Measurements from ENCODE around the gene GNAT1.

The GNAT1 gene

GRCh38 chr3:50182533-50183099 lies 8.8 kb upstream of the GNAT1 start:
- no peak for FAIRE-seq

DNA sequence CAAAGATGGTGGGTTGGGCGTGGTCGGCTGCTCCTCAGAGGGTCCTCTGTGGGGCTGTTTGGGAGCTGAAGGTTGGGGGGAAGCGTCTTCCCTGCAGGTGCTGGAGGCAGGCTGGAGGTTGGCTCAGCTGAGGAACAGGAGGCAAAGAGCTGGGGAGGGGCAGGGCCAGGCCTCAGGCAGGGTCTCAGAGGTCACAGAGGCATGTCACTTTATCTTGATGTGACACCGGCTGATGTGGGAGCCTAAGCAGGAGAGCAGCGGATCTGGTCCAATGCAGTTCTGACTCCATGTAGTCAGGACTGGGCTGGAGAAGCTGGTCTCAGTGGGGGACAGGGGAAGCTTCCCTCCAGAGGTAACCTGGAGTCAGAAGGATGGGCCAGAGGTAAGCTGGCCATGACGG lies 7.7 kb upstream of the GNAT1 start:
- no peak for FAIRE-seq

DNA sequence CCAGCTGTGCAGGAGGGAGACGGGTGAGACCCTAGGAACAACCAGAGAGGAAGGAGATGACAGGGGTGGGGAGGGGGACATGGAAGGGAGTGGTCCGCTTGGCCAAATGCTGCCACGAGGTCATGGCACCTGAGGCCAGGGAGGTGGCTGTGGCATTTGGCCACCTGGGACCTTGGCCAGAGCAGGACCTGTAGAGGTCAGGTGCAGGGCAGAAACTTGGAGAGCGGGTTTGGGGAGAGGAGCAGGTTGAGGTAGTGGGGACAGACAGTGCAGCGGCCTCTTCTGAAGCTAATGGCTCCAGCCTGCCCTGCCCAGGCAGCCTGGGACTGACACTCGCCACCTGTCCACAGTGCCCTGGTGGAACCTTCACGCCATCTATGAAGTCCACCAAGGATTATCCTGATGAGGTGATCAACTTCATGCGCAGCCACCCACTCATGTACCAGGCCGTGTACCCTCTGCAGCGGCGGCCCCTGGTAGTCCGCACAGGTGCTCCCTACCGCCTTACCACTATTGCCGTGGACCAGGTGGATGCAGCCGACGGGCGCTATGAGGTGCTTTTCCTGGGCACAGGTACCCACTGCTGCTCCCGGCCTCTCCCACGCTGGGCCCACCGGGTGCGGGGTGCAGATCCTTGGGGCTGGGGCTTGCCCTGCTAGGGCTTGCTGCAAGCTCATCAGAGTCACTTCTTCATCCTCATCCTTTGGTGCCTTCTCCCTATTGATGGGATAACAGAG lies 7.0 kb upstream of the GNAT1 start:
- no peak for FAIRE-seq

DNA sequence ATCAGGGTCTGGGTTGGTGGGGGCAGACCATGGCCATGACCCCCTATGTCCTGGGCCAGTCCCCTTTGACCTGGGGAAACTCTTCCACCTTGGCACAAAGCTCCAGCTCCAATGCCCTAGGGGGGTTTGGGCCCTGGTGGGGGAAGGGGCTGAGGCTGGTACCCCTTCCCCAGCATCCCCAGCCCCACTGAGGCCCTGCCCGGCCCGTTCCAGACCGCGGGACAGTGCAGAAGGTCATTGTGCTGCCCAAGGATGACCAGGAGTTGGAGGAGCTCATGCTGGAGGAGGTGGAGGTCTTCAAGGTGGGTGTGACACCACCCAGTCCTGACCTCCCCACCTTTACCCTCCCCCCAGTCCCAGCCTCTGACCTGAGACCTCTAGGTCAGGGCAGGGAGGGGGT lies 6.2 kb upstream of the GNAT1 start:
- no peak for FAIRE-seq

- FAIRE-seq, result no peak
Measured at GRCh38 chr3:50186096-50186495, 5.3 kb upstream of the GNAT1 start.

DNA sequence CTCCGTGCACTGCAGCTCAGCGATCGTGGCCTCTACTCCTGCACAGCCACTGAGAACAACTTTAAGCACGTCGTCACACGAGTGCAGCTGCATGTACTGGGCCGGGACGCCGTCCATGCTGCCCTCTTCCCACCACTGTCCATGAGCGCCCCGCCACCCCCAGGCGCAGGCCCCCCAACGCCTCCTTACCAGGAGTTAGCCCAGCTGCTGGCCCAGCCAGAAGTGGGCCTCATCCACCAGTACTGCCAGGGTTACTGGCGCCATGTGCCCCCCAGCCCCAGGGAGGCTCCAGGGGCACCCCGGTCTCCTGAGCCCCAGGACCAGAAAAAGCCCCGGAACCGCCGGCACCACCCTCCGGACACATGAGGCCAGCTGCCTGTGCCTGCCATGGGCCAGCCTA lies 3.7 kb upstream of the GNAT1 start:
- FAIRE-seq, result no peak

GRCh38 chr3:50189274-50189673 lies 2.1 kb upstream of the GNAT1 start:
- FAIRE-seq, result no peak

DNA sequence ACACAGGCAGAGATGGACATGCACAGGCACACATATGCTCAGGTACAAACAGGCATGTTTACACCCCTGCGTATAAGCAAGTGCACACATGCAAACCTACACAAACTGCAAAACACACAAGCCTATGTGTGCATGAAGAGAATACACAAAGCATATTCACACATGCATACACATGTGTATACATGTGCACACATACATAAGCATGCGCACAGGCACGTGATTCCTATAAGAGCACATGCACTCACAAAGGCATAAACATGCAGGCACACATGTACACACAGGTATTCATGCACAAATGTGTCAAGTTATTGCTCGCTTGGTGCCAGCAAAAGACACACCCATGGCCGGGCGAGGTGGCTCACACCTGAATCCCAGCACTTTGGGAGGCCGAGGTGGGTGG lies 1.4 kb upstream of the GNAT1 start:
- no peak for FAIRE-seq

GRCh38 chr3:50192124-50192523 lies 714 bp downstream of the GNAT1 start:
- FAIRE-seq, result no peak

- FAIRE-seq, result no peak
Measured at GRCh38 chr3:50192689-50193141, 1.3 kb downstream of the GNAT1 start.

GRCh38 chr3:50193286-50193685 lies 1.9 kb downstream of the GNAT1 start:
- FAIRE-seq, result no peak

DNA sequence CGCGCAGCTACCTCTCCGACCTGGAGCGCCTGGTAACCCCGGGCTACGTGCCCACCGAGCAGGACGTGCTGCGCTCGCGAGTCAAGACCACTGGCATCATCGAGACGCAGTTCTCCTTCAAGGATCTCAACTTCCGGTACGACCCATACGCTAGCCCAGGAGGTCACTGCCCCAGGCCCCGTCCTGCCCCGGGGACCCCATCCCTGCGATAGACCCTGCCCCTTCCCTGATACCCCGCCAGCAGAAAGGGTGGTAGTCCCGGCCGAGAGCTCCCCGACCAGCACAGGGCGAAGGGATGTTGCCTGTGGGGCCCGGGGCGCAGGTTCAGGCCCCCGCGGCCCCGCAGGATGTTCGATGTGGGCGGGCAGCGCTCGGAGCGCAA lies 2.3 kb downstream of the GNAT1 start:
- FAIRE-seq, result no peak

- FAIRE-seq, result no peak
Measured at GRCh38 chr3:50194128-50194902, 2.9 kb downstream of the GNAT1 start.

DNA sequence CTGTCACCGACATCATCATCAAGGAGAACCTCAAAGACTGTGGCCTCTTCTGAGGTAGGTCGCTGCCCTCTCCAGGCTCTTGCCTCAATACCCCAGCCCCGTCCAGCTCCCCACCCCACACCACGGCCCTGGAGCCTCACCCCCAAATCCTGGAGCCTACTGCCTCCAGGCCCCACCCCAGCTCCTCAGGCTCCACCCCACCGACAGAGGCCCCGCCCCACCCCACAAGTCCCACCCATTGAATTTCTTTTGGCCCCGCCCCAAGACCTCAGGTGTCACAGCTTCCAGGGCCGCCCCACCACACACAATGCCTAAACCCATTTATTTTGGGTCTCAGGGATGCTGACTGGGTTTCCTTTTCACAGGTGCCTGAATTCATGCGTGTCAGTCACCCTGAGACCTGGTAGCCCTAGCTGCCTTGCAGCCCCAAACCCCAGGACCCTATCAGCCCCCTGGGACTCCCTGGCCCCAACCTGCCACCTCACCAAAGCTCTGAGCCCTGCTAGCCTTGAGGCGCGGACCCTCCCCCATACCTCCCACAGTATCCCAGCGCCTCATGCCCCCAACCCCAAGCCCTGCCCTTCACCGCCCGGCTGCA lies 3.6 kb downstream of the GNAT1 start:
- no peak for FAIRE-seq

DNA sequence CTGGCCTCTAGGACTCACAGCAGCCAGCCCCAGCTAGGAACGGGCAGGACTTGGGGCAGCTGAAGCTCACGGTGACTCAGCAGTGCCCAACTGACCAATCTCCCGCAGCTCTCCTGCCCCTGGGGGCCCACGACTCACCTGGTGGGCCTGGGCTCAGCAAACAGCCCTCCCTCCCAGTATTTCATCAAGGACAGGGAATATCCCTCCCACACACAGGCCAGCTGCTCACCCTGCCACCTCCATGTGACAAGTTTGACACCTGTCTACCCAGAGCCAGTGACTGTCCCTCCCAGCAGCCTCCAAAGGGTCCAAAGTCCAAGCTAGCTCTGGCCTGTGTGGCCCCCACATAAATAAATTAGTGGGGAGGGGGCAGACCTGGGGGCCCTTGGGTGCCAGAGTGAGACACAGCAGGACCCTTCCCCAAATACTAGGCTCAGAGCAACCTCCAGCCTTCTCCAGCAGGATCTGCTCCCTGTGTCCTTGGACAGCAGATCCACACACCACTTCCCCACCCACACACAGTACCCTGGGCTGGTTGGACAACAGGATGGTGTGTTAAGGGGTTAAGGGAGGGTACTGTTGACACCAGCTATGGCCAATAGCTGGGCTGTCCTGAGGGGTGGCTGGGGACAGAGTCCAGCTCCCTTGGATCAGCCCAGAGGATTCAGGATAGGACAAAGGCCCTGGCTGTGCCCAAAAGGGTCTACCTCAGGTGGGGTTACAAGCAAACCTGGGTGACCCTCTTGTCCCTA lies 4.3 kb downstream of the GNAT1 start:
- no peak for FAIRE-seq

- no peak for FAIRE-seq
Measured at GRCh38 chr3:50196253-50196801, 4.9 kb downstream of the GNAT1 start.

GRCh38 chr3:50201573-50202315 lies 10.3 kb downstream of the GNAT1 start:
- no peak for FAIRE-seq

- FAIRE-seq, result no peak
Measured at GRCh38 chr3:50202353-50203112, 11.1 kb downstream of the GNAT1 start.

- FAIRE-seq, result no peak
Measured at GRCh38 chr3:50203113-50203808, 11.9 kb downstream of the GNAT1 start.
